VCaP (cell line): Measurements from ENCODE around the gene CCDC197.

ENCODE experiments used
- H3K27ac ChIP-seq: fragments of 450-650 bp; 2 replicates; pipeline ENCODE4 v1.5.1; 2017
- TF ChIP-seq, protein P1 (sequence below): fragments of 450-650 bp; conservative IDR thresholded peaks from 2 replicates; pipeline ENCODE4 v1.5.1; 2017; ENCODE audit warnings: mild to moderate bottlenecking, moderate library complexity

The CCDC197 gene

DNA sequence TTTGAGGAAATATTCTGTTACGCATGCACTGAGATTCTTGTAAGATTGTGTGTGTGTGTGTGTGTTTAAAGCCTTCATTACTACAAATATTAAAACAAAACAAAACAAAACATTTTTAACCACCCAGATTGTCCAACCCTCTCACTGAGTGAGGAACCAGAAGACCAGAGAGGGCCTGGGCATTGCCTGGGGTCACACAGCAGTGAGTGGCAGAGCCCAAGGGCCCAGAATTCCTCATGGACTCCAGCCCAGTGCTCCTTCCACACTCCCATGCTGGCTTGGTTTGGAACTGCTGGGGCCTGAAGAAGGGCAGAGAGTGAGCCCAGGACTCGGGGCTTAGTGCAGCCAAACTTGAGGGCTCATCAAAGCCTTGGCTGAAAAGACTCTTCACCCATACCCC lies 27.4 kb downstream of the CCDC197 start:
- H3K27ac ChIP-seq: no peak overlapping the region
- TF ChIP-seq, protein P1, sequence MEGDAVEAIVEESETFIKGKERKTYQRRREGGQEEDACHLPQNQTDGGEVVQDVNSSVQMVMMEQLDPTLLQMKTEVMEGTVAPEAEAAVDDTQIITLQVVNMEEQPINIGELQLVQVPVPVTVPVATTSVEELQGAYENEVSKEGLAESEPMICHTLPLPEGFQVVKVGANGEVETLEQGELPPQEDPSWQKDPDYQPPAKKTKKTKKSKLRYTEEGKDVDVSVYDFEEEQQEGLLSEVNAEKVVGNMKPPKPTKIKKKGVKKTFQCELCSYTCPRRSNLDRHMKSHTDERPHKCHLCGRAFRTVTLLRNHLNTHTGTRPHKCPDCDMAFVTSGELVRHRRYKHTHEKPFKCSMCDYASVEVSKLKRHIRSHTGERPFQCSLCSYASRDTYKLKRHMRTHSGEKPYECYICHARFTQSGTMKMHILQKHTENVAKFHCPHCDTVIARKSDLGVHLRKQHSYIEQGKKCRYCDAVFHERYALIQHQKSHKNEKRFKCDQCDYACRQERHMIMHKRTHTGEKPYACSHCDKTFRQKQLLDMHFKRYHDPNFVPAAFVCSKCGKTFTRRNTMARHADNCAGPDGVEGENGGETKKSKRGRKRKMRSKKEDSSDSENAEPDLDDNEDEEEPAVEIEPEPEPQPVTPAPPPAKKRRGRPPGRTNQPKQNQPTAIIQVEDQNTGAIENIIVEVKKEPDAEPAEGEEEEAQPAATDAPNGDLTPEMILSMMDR: no peak

DNA sequence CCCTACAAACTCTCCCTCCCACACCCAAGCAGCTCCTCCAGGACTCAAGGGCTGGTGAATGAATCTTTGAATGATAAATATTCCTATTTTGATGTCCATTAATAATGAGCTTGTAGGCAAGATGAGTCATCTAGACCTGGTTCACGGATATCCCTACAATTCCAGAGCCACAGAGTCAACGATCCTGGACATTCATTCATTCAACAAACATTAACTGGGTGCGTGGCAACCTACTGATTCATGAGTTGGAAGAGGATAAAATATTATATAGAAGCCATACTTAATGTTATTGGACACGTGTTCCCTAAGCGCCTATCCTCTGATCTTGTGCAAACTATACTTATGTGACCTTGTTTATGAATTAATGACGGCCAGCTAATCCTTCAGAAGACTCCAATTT lies 28.6 kb downstream of the CCDC197 start:
- TF ChIP-seq, protein P1: no peak
- peak overlapping the region; percentile 60; the same call in 1 of the 2 replicates for H3K27ac ChIP-seq

DNA sequence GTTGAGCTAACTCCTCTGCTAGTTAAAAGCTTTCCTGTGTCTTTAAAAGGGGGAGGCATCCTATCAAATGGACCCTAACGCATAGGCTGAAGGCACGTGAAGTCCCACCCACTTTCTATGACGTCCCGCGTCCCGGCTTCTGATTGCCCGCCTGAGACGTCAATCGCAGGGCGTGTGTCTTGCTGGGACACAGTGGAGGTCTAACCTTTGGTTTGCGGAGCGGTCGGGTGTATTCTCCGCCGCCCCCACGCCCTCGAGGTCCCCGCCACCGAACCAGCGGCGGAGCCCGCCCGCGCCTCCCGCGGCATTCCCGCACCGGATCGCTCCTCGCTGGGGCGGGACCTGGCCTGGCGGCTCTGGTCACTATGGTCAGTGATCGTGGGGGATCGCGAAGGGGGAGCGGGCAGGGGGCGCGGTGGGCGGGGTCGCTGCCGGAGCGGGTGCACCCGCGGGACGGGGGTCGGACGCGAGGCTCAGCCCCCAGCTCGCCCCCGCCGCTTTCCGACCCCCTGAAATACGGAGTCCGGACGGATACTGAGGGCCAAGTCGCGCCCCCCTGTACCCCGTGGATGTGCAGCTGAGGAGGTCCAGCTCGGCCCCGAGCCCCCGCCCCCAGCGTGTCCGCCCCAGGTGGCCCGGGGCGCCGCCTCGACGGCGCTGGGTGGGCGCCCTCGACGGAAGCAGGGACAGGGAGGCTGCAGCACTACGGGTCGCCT lies 29.2 kb downstream of the CCDC197 start, which contains the start of gene OTUB2:
Gene OTUB2 (plus strand): TSS at position 168 of the 716 bp plus-strand sequence. CDS start 198 bp downstream, at position 366.
- peak within 1 kb of the TSS; percentile 60; the same call in 1 of the 2 replicates for H3K27ac ChIP-seq
- TF ChIP-seq, protein P1: no peak

DNA sequence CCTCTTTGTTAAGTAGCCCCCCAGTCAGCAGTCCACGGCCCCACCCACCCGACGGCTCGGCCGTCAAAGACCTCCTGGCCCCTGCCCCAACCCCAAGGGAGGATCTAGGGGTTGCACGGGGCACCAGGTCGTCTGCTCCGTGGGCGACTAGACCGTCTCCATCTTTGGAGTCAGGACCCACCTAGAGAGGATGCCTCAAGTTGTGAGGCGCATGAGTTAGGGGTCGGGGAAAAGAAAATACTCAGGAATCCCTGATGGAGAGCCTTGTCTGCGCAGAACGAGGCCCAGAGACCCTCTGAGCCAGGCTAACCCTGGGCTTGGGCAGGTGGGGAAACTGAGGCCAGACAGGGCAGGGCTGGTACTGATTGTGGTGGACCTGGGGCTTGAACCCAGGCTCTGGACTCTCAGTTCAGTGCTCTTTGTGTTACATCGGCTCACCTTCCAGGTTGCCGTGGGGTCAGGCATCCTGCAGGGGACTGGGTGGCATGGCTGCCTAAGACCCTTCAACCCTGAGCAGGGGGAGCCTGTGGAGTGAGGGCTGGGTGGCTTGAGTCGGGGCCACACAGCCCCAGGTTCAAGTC lies 29.9 kb downstream of the CCDC197 start:
- peak overlapping the region; percentile 60; the same call in 1 of the 2 replicates for H3K27ac ChIP-seq
- TF ChIP-seq, protein P1: no peak

DNA sequence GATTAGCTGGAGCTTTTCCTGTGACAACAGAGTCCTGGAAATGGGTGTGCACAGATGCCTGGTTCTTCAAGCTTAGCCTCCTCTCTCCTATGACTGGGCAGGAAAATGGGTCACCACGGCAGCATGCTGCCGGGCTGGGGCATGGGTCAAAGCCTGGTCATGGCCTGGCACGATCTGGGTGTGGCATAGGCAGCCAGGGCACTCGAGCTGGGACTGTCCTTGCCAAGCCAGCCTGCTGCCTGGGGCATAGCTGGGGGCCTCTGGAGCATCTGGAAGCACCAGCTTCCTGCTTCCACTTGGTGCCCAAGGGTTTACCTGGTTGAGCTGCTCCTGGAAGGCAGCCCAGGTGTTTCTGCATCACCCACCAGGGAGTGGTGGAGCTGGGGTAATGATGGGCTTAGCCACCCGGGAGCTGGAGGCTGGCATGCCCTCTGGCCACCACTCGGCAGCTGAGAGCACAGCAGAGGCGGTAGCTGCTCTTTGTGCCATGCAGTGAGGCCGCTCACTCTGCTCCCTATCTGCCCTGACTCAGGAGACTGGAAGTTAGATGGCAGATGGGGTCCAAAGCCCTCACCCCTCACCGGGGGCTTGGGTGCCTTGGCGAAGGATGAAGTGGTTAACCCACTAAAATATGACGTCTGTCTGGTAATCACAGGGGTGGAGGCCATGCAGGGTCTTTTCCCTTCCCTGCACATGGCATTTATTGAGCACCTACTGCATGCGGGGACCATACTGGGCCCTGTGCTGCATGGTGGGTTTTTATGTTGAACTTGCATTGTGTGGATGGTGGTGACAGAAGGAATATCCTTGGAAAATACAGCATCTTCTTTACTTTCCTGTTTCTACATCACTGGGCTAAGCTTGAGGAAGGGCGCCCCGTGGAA lies 30.7 kb downstream of the CCDC197 start:
- H3K27ac ChIP-seq: no peak overlapping the region

DNA sequence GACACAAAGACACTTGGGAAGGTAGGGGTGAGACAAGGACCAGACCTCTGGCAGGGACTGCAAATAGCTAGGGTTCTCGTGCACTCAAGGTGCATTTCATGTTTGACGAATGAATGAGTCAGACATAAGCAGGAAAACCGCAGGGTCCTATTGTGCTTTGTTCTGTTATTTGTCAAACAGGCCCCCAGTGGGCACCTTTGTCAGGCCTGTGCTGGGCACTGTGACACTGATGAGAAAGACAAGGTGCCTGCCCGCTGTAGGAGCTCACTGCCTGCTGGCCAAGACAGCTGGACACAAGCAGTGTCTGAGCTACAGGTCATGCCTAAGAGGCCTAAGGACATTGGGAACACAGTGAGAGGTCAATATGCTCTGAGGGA lies 31.3 kb downstream of the CCDC197 start:
- no peak overlapping the region for H3K27ac ChIP-seq
- TF ChIP-seq, protein P1: no peak

More for the DNA sequence above, 30.7 kb downstream of the CCDC197 start:
- TF ChIP-seq, protein P1: no peak

DNA sequence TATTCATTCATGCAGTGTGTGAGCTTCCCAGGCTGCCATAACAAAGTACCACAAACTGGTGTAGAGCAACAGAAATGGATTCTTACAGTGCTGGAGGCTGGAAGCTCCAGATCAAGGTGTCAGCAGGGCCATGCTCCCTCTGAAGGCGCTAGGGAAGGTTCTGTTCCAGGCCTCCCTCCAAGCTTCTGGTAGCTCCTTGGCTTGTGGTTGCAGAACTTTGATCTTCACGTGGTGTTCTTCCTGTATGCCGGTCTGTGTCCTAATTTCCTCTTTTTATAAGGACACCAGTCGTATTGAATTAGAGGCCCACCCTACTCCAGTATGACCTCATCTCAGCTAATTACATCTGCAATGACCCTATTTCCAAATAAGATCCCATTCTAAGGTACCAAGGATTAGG lies 32.2 kb downstream of the CCDC197 start:
- no peak overlapping the region for H3K27ac ChIP-seq
- TF ChIP-seq, protein P1: no peak
